HL-60 (cell line): ENCODE results near the gene CCDC57.

Source experiments
- DNase-seq, 2 experiments: peaks; one replicate each; pipeline ENCODE4 v3.0.0-alpha.2; 2010 to 2020; ENCODE audit warnings: low read depth in 1 of 2, low spot score in 1 of 2
- H3K27ac ChIP-seq: fragments of 250-450 bp; sonication (Bioruptor Pico); replicated peaks from 2 replicates; pipeline ENCODE4 v1.5.1; 2020; ENCODE audit warnings: mild to moderate bottlenecking, moderate library complexity
- H3K27me3 ChIP-seq: fragments of 250-450 bp; sonication (Bioruptor Pico); 2 replicates; pipeline ENCODE4 v1.5.1; 2021; ENCODE audit warnings: mild to moderate bottlenecking, moderate library complexity; ENCODE audit not compliant: insufficient read depth, poor library complexity, severe bottlenecking
- H3K4me3 ChIP-seq: replicated peaks from 2 replicates; pipeline ENCODE4 v1.5.1; 2011; ENCODE audit warnings: mild to moderate bottlenecking, control low read depth, low read length; ENCODE audit not compliant: insufficient read depth
- GABPA ChIP-seq: IDR thresholded peaks from 2 replicates; pipeline ENCODE4 v1.6.1; 2012; ENCODE audit warnings: low read depth
- POLR2AphosphoS5 ChIP-seq: IDR thresholded peaks from 2 replicates; pipeline ENCODE4 v1.6.1; 2012; ENCODE audit warnings: low read depth
- SPI1 ChIP-seq: IDR thresholded peaks from 2 replicates; pipeline ENCODE4 v1.6.1; 2012; ENCODE audit warnings: low read depth, mild to moderate bottlenecking, borderline replicate concordance
- TF ChIP-seq, protein P1 (sequence below): IDR thresholded peaks from 2 replicates; pipeline ENCODE4 v1.6.1; 2012; ENCODE audit warnings: low read depth; ENCODE audit not compliant: insufficient replicate concordance
- TF ChIP-seq, protein P2 (sequence below): IDR thresholded peaks from one replicate; pipeline ENCODE4 v1.5.1; 2011; ENCODE audit warnings: low read length, control low read depth, inconsistent platforms; ENCODE audit not compliant: insufficient read depth

CCDC57 gene

DNA sequence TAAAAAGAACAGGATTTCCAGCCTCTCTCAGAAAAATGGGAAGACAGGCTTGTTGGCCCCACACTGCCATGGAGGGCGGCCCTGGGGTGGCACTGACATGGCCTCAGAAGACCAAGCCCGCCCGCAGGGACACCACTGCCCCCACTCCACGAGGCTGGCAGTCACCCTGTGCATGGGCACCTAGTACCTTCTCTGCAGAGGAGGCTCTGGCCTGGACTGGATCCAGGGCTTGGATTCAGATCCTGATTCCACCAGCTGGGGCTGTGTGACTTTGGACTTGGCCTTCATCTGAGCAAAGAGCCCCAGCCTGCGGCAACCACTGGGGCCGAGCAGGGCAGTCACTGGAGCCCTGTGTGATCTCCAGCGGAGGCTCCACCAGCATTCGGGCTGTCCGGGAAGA, 97.8 kb downstream of the CCDC57 start:
- Histone ChIP-seq H3K4me3 (no peak overlapping the region), H3K27me3 (no peaks in the 10 kb centered on the region), H3K27ac (no peak overlapping the region)
- DNase-seq = no peak
- TF ChIP-seq GABPA = no peak
- TF ChIP-seq, protein P1, sequence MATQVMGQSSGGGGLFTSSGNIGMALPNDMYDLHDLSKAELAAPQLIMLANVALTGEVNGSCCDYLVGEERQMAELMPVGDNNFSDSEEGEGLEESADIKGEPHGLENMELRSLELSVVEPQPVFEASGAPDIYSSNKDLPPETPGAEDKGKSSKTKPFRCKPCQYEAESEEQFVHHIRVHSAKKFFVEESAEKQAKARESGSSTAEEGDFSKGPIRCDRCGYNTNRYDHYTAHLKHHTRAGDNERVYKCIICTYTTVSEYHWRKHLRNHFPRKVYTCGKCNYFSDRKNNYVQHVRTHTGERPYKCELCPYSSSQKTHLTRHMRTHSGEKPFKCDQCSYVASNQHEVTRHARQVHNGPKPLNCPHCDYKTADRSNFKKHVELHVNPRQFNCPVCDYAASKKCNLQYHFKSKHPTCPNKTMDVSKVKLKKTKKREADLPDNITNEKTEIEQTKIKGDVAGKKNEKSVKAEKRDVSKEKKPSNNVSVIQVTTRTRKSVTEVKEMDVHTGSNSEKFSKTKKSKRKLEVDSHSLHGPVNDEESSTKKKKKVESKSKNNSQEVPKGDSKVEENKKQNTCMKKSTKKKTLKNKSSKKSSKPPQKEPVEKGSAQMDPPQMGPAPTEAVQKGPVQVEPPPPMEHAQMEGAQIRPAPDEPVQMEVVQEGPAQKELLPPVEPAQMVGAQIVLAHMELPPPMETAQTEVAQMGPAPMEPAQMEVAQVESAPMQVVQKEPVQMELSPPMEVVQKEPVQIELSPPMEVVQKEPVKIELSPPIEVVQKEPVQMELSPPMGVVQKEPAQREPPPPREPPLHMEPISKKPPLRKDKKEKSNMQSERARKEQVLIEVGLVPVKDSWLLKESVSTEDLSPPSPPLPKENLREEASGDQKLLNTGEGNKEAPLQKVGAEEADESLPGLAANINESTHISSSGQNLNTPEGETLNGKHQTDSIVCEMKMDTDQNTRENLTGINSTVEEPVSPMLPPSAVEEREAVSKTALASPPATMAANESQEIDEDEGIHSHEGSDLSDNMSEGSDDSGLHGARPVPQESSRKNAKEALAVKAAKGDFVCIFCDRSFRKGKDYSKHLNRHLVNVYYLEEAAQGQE = no peak
- TF ChIP-seq SPI1 = no peak
- no peak for TF ChIP-seq POLR2AphosphoS5
- TF ChIP-seq, protein P2, sequence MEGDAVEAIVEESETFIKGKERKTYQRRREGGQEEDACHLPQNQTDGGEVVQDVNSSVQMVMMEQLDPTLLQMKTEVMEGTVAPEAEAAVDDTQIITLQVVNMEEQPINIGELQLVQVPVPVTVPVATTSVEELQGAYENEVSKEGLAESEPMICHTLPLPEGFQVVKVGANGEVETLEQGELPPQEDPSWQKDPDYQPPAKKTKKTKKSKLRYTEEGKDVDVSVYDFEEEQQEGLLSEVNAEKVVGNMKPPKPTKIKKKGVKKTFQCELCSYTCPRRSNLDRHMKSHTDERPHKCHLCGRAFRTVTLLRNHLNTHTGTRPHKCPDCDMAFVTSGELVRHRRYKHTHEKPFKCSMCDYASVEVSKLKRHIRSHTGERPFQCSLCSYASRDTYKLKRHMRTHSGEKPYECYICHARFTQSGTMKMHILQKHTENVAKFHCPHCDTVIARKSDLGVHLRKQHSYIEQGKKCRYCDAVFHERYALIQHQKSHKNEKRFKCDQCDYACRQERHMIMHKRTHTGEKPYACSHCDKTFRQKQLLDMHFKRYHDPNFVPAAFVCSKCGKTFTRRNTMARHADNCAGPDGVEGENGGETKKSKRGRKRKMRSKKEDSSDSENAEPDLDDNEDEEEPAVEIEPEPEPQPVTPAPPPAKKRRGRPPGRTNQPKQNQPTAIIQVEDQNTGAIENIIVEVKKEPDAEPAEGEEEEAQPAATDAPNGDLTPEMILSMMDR = no peak

DNA sequence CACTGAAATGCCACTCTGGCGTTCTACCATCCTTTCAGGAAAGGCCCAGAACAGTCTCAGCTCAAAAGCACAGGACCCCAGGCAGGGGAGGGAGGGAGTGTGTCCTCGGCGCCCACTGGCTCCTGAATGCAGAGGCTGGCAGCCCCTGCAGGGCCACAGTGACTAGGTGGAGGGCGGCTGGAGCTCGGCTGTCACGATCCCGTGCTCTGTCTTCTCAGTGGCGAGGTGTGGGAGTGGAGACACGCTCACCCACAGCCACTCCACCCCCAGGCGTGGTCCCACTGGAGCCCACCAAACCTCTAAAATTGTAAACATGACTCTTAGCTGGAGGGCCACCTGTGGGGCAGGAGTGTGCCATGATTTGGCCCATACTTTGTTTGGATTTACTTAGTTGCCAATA, 98.2 kb downstream of the CCDC57 start:
- Histone ChIP-seq H3K4me3 (no peak overlapping the region), H3K27ac (no peak overlapping the region), H3K27me3 (no peaks in the 10 kb centered on the region)
- TF ChIP-seq, protein P1 = no peak
- TF ChIP-seq SPI1 (no peak), GABPA (no peak)
- TF ChIP-seq, protein P2 = no peak
- no peak for DNase-seq

DNA sequence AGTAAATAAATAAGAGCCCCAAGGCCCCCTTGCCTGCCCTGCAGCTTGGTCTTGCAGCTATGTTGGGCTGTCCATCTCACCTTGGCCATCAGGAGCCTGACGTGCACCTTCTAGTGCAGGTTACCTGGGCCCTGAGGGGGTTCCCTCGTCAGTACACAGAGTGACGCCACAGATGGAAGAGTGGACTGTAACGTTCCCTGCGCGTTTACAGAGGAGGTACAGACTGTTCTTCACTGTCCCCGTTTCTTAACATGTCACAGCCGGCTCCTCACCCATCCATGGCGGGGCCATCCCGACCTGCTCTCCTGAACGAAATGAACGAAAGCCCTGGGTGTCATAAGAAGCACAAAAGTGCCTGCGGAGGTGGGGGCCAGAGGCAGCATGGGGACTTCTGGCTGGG, 98.7 kb downstream of the CCDC57 start:
- DNase-seq = no peak
- TF ChIP-seq POLR2AphosphoS5 (no peak), GABPA (no peak), SPI1 (no peak)
- TF ChIP-seq, protein P1 = no peak
- TF ChIP-seq, protein P2 = no peak
- no peak overlapping the region for H3K27ac ChIP-seq

More for the DNA sequence above, 98.7 kb downstream of the CCDC57 start:
- Histone ChIP-seq H3K4me3 (no peak overlapping the region), H3K27me3 (no peaks in the 10 kb centered on the region)
